ENCODE data around the gene TPP1.

TPP1 gene

GRCh38 chr11:6611092-6611962 is 7.9 kb downstream of the TPP1 start:
- no peak for DNase-seq (ENCODE audit: low read depth, low spot score)

- DNase-seq (ENCODE audit: low read depth, low spot score) = no peak
These were observed 8.6 kb downstream of the TPP1 start for GRCh38 chr11:6610591-6610990.

GRCh38 chr11:6609502-6610015 is 9.7 kb downstream of the TPP1 start:
- no peak for DNase-seq (ENCODE audit: low read depth, low spot score)

GRCh38 chr11:6608726-6609501 is 10.3 kb downstream of the TPP1 start:
- no peak for DNase-seq (ENCODE audit: low read depth, low spot score)

DNA sequence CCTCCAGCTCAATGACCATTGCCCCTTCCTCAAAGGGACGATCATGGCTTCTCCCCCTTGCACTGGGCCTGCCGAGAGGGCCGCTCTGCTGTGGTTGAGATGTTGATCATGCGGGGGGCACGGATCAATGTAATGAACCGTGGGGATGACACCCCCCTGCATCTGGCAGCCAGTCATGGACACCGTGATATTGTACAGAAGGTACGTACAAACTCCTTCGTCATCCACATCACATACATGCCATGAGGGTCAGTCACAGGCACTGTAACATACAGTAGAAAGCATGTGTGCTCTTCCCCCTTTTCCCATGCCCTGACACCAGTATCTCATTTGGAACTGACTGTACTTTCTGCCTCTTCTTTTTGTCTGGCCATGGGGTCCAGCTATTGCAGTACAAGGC is 11.2 kb downstream of the TPP1 start:
- no peak for DNase-seq (ENCODE audit: low read depth, low spot score)

GRCh38 chr11:6607190-6607795 is 11.9 kb downstream of the TPP1 start:
- DNase-seq (ENCODE audit: low read depth, low spot score) = no peak

DNA sequence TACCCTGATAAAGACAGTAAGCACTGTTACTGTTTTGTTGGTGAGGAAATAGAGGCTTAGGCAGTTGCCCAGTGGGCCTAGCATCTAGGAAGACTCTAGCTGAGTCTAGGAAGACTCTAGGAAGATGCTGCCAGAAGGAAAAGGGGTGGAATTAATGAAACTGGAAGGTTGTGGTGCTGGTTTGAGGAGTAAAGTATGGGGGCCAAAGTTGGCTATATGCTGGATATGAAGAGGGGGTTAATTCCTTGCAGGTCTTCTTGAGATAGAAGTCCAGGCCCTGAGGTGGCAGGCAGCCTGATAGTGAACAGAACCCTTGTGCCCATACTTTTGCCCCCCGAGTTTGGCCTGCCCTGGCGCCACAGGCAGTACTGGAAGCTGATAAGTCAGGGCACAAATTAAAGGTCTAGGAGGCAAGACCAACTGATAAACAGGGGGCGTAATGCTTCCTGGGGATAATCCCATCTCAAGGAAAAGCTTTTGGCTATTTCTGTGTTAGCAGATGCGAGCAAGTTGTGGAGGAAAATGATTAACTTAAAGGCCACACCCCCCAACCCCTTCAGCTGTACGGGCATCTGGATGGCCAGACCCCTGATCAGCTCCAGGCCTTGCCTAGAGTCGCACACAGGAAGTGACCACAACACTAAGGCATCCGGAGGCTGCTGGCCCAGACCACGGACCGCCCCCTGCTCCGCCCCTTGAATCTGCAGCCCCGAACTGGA is 12.6 kb downstream of the TPP1 start:
- peak; percentile 63 for DNase-seq (ENCODE audit: low read depth, low spot score)

DNA sequence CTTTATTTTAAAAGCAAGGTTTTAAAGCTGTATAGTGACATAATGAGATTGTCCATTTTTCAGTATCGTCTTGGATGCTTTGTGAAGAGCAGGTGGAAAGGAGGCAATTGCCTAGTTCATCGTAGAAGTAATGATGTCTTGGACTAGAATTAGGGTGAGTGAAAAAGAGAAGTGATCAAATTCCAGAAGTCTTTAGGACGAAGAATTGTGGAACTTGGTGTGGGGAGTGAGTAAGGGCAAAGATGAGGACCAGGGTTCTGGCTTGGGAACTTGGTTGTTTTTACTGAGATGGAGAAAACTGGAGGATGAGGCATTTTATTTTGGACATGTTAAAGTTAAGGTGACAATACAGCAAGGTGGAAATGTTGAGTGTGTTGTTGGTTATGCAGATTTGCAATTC is 14.4 kb downstream of the TPP1 start:
- DNase-seq (ENCODE audit: low read depth, low spot score) = no peak

- no peak for DNase-seq (ENCODE audit: low read depth, low spot score)
These were observed 15.1 kb downstream of the TPP1 start for GRCh38 chr11:6604081-6604626.

- peak; percentile 68 for DNase-seq (ENCODE audit: low read depth, low spot score)
These were observed 15.7 kb downstream of the TPP1 start, which contains the start of the genes ILK and RRP8 for GRCh38 chr11:6603287-6604080. Gene ILK (plus strand): TSS chr11:6603774. CDS start chr11:6604272, 498 bp downstream. Gene RRP8 (minus strand): TSS chr11:6603616. CDS start chr11:6603502, 114 bp downstream.

- DNase-seq (ENCODE audit: low read depth, low spot score) = no peak
These were observed 16.9 kb downstream of the TPP1 start for GRCh38 chr11:6602096-6602940.

- DNase-seq (ENCODE audit: low read depth, low spot score) = no peak
These were observed 18.2 kb downstream of the TPP1 start for GRCh38 chr11:6601041-6601461.

DNA sequence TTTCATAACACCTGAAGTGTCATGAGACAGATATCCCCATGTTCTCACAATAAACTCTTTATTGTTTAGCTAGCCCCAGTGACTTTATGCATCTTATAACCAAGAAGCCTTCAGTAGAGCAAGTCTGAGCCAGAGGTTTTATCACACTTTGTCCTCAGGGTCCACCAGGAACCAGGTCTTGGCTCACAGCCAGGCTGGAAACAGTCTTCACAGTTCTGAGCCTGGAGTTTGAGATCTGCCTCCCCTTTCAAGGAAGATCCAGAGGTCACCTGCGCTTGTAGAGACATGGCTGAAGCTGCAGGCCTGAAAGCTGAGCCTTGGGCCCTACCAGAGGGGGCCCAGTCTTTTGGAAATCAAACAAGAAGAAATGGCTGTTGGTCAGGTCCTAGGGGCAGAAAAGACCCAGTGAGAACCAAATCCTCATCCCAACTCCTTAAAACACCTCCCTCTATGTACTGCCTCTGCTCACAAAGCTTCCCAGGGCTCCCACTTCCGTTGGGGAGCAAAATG is 19.3 kb downstream of the TPP1 start:
- no peak for DNase-seq (ENCODE audit: low read depth, low spot score)

GRCh38 chr11:6599449-6599848 is 19.8 kb downstream of the TPP1 start:
- DNase-seq (ENCODE audit: low read depth, low spot score) = no peak

DNA sequence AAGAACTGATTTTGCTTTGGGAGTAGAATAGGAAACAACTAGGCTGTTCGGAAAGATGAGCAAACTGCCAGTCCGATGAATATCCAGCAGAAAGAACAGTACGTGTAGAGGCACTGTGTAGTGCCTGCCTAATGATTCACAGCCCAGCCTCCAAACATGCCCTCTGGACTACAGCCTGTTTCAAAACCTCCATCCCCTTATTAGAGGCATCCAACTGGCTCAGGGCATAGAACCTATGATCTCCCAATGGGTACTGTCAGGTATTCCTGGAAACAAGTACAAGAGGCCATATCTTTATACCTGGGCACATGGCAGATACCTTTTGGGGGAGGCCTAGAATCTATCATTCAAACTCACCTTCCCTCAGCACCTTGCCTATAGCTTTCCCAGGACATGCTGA is 20.7 kb downstream of the TPP1 start:
- no peak for DNase-seq (ENCODE audit: low read depth, low spot score)

DNA sequence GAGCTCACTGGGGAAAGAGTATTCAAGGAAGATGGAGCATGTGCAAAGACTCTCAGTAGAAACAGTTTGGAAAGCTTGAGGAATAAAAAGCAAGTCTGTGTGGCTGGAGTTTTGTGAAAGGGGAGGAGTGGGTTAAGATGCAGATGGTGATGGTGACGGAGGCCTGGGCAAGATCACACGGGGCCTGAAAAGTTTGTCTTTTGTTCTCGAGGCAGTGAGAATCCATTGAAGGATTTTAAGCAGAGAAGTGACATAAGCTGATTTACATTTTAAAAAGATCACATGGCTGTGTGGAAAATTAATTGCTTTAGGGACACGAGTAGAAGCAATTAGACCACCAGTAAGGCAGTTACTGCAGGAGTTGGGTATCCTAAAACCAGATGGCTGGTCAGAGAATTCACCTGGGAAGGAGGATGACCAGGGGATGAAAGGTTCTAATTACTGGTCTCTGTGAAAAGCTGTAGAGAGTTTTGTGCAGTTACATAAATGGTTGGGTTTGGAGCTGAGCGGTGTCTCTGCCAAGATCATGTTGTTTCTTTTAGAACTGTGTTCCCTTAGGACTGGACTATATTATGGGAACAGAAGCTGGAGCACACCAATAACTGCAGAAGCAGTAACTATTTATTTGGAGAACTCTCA is 22.9 kb downstream of the TPP1 start:
- DNase-seq (ENCODE audit: low read depth, low spot score) = no peak

DNA sequence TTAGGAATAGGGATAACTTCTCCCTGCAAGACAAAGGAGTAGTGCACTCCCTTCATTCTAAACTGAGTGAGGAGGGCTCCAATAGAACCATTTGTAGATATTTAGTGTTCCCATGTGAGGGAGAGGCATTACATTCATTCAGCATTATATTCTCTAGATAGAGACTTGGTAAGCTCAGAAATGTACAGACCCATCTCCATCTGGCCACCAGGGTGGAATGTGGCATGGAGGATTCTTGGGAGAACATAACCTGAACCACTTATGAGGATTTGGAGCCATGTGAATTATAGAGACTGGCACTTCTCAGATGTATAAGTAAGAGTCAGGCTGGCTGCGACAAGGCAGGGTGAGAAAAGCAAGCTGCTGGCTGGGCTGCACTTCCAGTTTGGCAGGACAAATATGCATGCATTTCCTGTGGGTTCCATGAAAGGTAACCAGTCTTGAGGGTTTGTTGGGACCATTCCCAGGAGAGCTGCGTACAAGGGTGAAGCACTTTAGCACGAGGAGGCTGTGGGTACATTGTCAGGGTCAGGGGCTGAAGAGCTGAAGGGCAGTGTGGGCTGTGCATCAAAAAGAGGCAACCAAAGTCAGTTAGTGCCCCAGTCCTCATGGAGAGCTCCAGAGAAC is 25.0 kb downstream of the TPP1 start:
- no peak for DNase-seq (ENCODE audit: low read depth, low spot score)

- no peak for DNase-seq (ENCODE audit: low read depth, low spot score)
These were observed 31.2 kb downstream of the TPP1 start for GRCh38 chr11:6588018-6588417.

Measured in smooth muscle cell of the brain vasculature (primary cell).